NT2/D1 (cell line): Measurements from ENCODE around the gene DCAF16.

Experiments
- DNase-seq: peaks from one replicate; pipeline ENCODE4 v3.0.0-alpha.2; 2011; ENCODE audit warnings: low read depth, low spot score
- H3K27me3 ChIP-seq: 2 replicates; pipeline ENCODE4 v1.6.0; 2011; ENCODE audit warnings: mild to moderate bottlenecking; ENCODE audit not compliant: insufficient read length, insufficient read depth
- H3K36me3 ChIP-seq: 2 replicates; pipeline ENCODE4 v1.6.1; 2011; ENCODE audit warnings: mild to moderate bottlenecking, low read length, mixed read lengths; ENCODE audit not compliant: insufficient read depth, insufficient read length
- H3K4me1 ChIP-seq: 2 replicates; pipeline ENCODE4 v1.5.1; 2011; ENCODE audit not compliant: insufficient read depth, insufficient read length
- H3K4me3 ChIP-seq: 2 replicates; pipeline ENCODE4 v1.5.1; 2011; ENCODE audit warnings: low read depth; ENCODE audit not compliant: insufficient read length
- H3K9ac ChIP-seq: 2 replicates; pipeline ENCODE4 v1.6.0; 2011; ENCODE audit warnings: low read depth; ENCODE audit not compliant: insufficient read length
- H3K9me3 ChIP-seq: 2 replicates; pipeline ENCODE4 v1.5.1; 2011; ENCODE audit warnings: mild to moderate bottlenecking, low read length; ENCODE audit not compliant: insufficient read depth
- SUZ12 ChIP-seq: IDR thresholded peaks from 2 replicates; pipeline ENCODE4 v1.6.1; 2011; ENCODE audit not compliant: insufficient read length, insufficient read depth; ENCODE audit errors: extremely low read depth
- YY1 ChIP-seq: IDR thresholded peaks from 2 replicates; pipeline ENCODE4 v1.6.1; 2011; ENCODE audit not compliant: insufficient read length, insufficient read depth
- ZNF274 ChIP-seq: IDR thresholded peaks from 2 replicates; pipeline ENCODE4 v1.6.1; 2011; ENCODE audit warnings: mild to moderate bottlenecking, low read depth, low read length

DCAF16 gene

GRCh38 chr4:17809667-17810066 lies 890 bp downstream of the DCAF16 start:
- DNase-seq, result no peak
- peak overlapping the region; percentile 92 for H3K4me3 ChIP-seq
- TF ChIP-seq YY1 (no peak), SUZ12 (no peak), ZNF274 (no peak)
- no peaks in the 10 kb centered on the region for H3K27me3 ChIP-seq
- H3K9me3 ChIP-seq, result no peaks in the 10 kb centered on the region
- H3K9ac ChIP-seq, result peak overlapping the region; percentile 95
- peaks cover 76% of the 10 kb centered on the region for H3K36me3 ChIP-seq
- no peaks in the 10 kb centered on the region for H3K4me1 ChIP-seq

GRCh38 chr4:17807446-17807845 lies 3.1 kb downstream of the DCAF16 start:
- H3K4me1 ChIP-seq, result no peaks in the 10 kb centered on the region
- H3K36me3 ChIP-seq, result peaks cover 76% of the 10 kb centered on the region
- peak overlapping the region; percentile 5 for H3K4me3 ChIP-seq
- TF ChIP-seq ZNF274 (no peak), YY1 (no peak), SUZ12 (no peak)
- no peaks in the 10 kb centered on the region for H3K27me3 ChIP-seq
- no peak for DNase-seq
- H3K9me3 ChIP-seq, result no peaks in the 10 kb centered on the region
- peak overlapping the region; percentile 13 for H3K9ac ChIP-seq

- H3K4me3 ChIP-seq, result no peak overlapping the region
- H3K9me3 ChIP-seq, result no peaks in the 10 kb centered on the region
- H3K4me1 ChIP-seq, result no peaks in the 10 kb centered on the region
- no peaks in the 10 kb centered on the region for H3K27me3 ChIP-seq
- TF ChIP-seq ZNF274, result no peak
- peaks cover 82% of the 10 kb centered on the region for H3K36me3 ChIP-seq
- no peak overlapping the region for H3K9ac ChIP-seq
- DNase-seq, result no peak
Measured at GRCh38 chr4:17805580-17806155, 4.9 kb downstream of the DCAF16 start.

GRCh38 chr4:17797808-17798207 lies 12.7 kb downstream of the DCAF16 start:
- H3K36me3 ChIP-seq, result peaks cover 49% of the 10 kb centered on the region

GRCh38 chr4:17794730-17795129 lies 15.8 kb downstream of the DCAF16 start:
- Histone ChIP-seq H3K9ac (no peak overlapping the region), H3K9me3 (no peaks in the 10 kb centered on the region), H3K4me3 (no peak overlapping the region), H3K27me3 (no peaks in the 10 kb centered on the region), H3K36me3 (peaks cover 29% of the 10 kb centered on the region), H3K4me1 (no peaks in the 10 kb centered on the region)
- DNase-seq, result no peak
- TF ChIP-seq YY1 (no peak), ZNF274 (no peak), SUZ12 (no peak)

More at GRCh38 chr4:17797808-17798207, 12.7 kb downstream of the DCAF16 start:
- Histone ChIP-seq H3K9me3 (no peaks in the 10 kb centered on the region), H3K4me3 (no peak overlapping the region), H3K4me1 (no peaks in the 10 kb centered on the region), H3K27me3 (no peaks in the 10 kb centered on the region), H3K9ac (no peak overlapping the region)
- DNase-seq, result no peak
- TF ChIP-seq YY1 (no peak), ZNF274 (no peak)

- Histone ChIP-seq H3K9me3 (no peaks in the 10 kb centered on the region), H3K4me3 (no peak overlapping the region), H3K27me3 (peaks cover under 1% of the 10 kb centered on the region), H3K4me1 (no peaks in the 10 kb centered on the region), H3K9ac (no peak overlapping the region), H3K36me3 (peaks cover 5% of the 10 kb centered on the region)
- TF ChIP-seq ZNF274 (no peak), YY1 (no peak), SUZ12 (no peak)
- no peak for DNase-seq
Measured at GRCh38 chr4:17788956-17789355, 21.6 kb downstream of the DCAF16 start.

- Histone ChIP-seq H3K4me3 (no peak overlapping the region), H3K9me3 (no peaks in the 10 kb centered on the region), H3K9ac (no peak overlapping the region), H3K4me1 (no peaks in the 10 kb centered on the region), H3K27me3 (peaks cover 15% of the 10 kb centered on the region), H3K36me3 (peaks cover 4% of the 10 kb centered on the region)
- no peak for DNase-seq
- no peak for TF ChIP-seq SUZ12
- no peak for TF ChIP-seq ZNF274
Measured at GRCh38 chr4:17787315-17787714, 23.2 kb downstream of the DCAF16 start.

GRCh38 chr4:17786567-17786966 lies 24.0 kb downstream of the DCAF16 start:
- H3K4me3 ChIP-seq, result no peak overlapping the region

More at GRCh38 chr4:17786567-17786966, 24.0 kb downstream of the DCAF16 start:
- TF ChIP-seq SUZ12 (no peak), ZNF274 (no peak), YY1 (no peak)
- H3K9me3 ChIP-seq, result no peaks in the 10 kb centered on the region
- DNase-seq, result no peak
- H3K9ac ChIP-seq, result no peak overlapping the region
- no peaks in the 10 kb centered on the region for H3K4me1 ChIP-seq
- H3K36me3 ChIP-seq, result no peaks in the 10 kb centered on the region
- H3K27me3 ChIP-seq, result peaks cover 23% of the 10 kb centered on the region
